GM21576 (cell line): ENCODE data around the gene FDXACB1.

Experiments
- ATAC-seq: cut with Tn5 transposase; IDR thresholded peaks from one replicate; pipeline ENCODE4 v1.9.1; 2021; ENCODE audit warnings: mild to moderate bottlenecking, moderate library complexity; ENCODE audit not compliant: unreplicated experiment

The FDXACB1 gene, protein sequence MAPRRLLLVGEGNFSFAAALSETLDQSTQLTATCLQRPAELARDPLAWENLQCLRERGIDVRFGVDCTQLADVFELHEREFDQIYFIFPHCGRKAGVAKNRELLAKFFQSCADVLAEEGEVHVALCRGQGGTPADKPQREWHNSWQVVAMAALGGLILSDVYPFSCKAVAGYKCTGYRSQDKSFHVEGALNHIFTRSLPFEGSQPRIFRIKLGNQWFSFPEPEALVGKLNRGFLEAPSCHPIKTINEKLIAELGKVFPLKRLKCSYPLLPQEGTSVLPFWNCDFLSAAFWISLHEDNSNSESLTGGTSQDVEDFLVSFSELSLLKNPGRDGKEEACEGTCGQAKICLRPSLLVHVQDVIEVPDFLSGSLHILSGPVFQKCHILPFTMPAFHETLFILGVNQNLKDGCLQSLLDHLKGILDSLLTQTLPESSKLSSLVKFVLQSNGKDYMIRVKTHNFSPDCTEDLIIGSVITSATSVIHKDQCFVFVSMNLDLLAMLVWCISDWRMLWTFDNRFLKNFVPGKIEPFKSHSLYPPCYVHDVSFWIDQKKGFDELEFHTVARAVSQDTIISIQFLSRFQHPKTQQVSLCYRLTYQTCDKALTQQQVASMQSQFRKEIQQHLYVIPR

DNA sequence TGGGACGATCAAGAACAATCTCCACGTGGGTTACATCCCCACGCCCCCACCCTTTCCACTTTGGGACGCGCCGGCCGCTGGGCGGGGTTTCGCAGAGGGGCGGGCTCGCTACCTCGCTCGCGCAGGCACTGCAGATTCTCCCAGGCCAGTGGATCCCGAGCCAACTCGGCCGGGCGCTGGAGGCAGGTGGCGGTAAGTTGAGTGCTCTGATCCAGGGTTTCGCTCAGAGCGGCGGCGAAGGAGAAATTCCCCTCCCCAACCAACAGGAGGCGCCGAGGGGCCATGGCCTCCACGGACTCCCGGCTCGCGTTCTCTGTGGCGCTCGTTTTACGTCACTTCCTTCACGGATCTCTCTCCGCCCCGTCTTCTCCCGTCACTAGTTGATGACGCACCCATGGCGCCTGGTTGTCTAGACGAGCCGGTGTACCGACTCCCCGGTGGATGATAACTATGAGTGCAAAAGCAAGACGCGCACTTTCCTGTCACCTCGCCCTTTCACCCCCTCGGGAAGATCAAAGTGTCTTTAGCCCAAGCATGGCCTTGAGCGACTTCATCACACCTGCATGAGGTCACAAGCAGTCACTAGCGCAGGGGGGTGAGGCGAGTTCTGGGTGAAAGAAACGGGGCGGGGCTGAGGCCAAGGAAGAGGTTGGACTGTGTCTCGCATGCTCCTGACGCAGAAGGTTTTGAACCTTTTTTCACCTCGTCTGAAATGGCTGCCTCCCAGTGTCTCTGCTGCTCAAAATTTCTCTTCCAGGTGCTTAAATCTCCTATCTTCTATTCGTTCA, at the start of gene FDXACB1, which contains the start of gene CFAP68:
Gene FDXACB1, minus strand, starts transcription at position 317 of the 788 bp plus-strand sequence. Its CDS starts 33 bp downstream, at position 284.
Gene CFAP68, plus strand, starts transcription at position 693 of the 788 bp plus-strand sequence. Its CDS starts 20 bp downstream, at position 713.
- ATAC-seq, result peak; percentile 94

DNA sequence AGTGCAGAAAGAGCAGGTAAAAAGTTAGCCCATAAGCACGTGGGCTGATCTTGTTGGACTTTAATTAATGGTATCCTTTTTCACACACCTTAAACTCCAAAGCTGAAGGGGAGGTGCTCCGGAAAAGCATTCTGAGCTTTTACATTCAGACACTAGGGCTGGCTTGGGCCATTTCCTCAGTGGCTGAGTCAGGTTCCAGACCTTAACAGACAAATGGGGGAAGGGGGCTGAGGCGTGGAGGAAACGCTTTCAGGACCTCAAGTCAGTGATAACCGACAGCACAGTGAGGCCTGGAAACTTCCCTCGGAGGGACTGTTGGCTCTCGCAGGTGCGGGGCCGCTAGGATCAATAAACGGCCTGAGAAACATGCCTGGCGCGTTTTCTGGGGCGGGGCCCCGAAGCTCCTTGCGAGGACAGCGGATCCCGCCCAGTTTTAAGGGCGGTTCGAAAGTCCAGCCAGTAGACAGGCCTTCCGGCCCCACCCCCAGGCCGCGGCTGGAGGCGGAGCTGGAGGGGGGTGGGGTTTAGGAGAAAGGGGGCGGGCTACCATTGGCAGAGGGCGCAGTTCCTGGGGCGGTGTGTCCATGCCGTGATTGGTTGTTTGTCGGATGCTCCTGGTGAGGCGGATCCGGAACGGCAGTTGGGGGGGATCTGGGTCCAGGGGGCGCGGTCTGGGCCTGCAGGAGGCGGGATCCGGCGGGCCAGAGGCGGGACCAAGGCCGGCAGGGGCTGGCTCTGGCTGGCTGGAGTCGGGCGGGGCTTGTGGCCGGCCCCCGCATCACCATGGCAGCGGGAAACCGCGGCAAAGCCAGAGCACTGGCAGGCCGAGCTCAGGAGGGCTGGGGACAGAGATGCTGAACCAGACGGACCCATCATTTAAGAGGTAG, 47.8 kb upstream of the FDXACB1 start:
- ATAC-seq, result peak; percentile 91

DNA sequence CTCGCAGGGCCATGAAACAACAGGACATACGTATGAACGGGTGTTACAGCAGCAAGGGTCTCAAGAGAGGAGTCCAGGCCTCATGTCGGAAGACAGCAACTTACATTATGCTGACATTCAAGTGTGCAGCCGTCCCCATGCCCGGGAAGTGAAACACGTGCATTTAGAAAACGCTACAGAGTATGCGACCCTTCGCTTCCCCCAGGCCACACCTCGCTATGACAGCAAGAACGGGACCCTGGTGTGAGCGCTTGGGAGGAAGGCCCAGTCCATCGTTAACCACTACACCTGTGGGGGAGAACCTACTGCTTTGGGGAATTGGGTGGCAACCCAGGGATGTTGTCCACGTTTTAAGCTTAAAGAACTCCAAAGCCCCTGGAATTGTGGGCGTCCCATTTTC, 47.0 kb upstream of the FDXACB1 start:
- ATAC-seq, result no peak

DNA sequence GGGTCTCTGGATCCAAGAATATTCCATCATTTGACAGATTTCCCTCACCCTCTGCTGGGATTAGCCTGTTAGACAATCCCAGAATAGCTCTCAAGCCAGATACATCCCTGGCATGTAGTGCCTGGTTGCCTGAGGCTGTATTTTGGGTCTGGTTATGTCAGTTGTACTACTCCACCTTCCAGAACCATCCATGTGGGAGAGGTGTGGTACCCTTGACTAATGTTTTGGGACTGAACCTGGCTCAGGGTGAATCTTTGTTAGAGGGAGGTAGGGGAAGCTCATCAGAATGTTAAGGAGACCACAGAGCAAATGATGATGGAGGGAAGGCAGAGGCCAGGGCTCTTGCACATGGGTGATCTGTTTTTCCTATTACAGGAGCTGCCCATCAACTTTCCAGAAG, 45.0 kb upstream of the FDXACB1 start:
- no peak for ATAC-seq

DNA sequence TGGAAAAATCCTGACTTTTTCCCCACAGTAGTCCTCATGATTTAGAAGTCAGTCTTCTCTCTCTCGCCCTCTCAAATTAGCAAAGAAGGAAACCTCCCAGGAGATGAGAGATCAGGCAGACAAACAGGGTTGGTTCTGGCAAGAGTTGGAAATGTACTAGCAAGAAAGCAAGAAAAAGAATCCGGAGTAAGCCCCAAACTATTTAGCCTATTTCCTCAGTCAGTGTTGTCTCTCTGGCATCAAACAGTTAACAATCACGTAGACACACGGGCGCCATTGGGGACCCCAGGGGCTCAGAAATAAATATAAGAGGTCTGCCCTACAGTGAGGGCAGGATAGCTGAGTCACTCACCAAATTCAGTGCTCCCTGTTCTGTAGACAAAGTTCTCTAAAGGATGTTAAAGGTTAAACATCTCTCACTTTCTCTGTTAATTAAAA, 44.4 kb upstream of the FDXACB1 start:
- no peak for ATAC-seq

DNA sequence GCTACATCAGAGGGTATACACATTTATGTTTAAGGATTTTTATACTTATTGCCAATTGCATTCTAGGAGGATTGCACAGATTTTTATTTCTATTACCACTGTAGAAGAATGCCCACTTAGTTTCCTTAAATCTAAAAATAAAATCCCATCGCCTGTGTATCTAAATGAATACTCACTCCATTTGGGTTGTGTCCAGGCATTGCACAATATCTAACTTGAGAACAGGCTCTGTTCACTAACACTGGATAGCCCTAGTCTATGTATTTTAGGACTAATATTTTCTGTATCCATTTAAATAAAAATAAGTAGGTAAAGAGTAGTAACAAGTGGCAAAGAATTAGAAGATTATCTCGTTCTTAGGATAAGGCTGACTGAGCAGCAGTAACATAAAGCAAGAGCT, 43.8 kb upstream of the FDXACB1 start:
- no peak for ATAC-seq

DNA sequence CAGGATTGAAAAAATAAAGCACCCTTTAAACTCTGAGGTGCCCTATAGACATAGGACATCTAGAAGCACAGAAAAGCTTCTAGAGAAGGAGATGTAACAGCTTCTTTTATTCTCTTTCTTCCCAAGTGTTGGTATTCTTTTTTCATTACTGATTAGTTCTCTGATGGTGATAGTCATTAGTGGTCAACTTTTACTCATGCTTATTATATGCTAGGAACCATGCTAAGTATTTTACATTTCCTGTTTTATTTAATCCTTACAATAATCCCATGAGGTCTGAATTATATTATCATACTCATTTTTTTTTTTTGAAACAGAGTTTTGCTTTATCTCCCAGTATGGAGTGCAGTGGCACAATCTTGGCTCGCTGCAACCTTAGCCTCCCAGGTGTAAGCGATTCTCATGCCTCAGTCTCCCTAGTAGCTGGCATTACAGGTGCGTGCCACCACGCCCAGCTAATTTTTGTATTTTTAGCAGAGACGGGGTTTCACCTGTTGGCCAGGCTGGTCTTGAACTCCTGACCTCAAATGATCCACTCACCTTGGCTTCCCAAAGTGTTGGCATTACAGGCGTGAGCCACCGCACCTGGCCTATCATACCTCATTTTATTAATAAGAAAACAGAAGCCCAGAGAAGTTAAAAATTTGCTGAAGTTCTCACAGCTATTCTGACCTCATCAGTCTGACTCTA, 42.7 kb upstream of the FDXACB1 start:
- ATAC-seq, result no peak

DNA sequence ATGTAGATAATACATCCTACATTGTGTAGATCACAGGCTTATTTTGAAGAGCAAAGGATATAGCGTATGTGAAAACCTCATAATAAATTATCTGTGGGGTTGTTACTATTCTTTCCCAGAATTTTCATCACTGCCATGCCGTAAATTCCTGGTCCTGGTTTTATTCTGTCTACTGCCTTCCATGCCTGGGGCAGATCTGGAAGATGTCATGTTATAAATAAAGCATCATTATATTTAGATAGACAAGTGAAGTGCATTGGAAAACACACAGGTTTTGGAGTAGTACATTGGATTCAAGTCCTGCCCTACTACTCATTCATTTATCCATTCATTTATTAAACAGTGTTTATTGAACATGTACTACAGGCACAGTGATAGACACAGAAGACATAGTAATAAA, 41.9 kb upstream of the FDXACB1 start:
- no peak for ATAC-seq

DNA sequence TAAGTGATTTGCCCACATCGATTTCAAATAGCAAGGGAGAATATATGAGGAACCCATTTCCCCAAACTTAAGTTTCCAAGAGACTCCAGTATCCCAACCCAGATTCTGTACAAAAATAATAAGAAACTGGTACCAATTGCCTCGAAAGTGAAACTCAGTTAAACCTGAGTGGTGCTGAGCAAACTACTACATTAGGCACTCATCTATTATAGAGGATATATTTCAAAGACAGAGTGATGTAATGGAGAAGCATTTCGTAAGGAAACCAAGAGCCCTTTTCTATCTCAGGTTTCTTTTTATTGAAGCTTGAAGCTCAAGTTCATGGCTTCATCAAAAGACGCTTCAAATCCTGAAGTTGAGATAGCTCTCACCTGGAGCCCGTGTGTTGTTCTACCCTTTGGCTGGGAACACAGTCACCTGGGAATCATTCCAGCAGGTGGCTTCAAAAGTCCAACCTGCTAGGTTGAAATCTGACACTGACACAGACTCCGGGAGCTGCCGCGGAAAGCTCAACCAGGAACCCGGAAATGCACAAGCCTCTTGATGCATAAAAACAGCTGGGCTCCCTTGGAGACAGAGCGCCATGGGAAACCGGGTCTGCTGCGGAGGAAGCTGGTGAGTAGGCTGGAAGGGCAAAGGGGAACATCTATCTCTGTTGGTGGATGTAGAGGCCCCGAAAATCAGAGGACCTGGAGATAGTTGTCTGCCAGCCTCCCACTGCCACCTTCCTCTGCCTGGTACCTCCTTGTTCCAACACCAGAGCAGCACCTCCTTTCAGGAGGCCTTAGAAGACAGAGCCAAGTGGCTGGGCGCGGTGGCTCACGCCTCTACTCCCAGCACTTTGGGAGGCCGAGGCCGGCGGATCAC, 39.7 kb upstream of the FDXACB1 start, which contains the start of gene C11orf52:
Gene C11orf52, plus strand, starts transcription at position 524 of the 867 bp plus-strand sequence. Its CDS starts 60 bp downstream, at position 584.
- no peak for ATAC-seq

DNA sequence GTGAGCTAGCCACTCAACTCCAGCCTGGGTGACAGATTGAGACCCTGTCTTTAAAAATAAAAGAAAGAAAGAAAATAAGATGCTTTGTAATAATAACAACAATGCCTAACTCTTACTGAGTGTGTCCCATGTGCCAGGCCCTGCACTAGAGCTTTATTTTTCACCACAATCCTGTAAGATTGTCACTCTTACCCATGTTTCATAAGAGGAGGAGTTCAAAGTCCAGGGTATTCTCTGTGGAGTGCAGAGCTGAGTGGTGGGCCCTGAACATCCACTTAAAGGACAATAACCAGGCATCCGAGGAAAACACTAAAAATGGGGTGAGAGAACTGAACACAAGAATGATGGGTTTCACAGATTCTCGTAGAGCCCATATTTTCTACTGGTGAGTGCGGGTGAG, 38.8 kb upstream of the FDXACB1 start:
- no peak for ATAC-seq

DNA sequence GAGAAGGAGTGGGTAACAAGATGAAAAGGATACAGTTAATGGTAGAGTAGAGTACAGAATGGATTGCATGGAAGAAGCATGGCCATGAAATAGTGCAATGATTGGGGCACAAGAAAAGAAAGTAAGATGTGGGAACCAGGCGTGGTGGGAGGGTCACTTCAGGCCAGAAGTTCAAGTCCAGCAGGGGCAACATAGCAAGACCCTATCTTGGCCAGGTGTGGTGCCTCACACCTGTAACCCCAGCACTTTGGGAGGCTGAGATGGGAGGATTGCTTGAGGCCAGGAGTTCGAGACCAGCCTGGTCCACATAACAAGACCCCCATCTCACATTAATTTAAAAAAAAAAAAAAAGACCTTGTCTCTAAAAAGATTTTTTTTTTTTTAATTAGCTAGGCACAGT, 38.3 kb upstream of the FDXACB1 start:
- ATAC-seq, result no peak

DNA sequence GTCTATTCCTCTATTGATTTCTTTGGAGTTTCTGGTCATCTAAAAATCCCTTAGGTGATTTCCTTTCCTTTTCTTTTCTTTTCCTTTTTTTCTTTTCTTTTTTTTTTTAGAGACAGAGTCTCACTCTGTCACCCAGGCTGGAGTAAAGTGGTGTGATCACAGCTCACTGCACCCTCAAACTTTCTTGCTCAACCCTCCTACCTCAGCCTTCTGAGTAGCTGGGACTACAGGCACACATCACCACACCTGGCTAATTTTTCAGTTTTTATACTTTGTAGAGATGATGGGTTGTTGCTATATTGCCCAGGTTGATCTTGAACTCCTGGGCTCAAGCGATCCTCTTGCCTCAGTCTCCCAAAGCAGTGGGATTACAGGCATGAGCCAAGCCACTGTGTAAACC, 37.8 kb upstream of the FDXACB1 start:
- no peak for ATAC-seq

DNA sequence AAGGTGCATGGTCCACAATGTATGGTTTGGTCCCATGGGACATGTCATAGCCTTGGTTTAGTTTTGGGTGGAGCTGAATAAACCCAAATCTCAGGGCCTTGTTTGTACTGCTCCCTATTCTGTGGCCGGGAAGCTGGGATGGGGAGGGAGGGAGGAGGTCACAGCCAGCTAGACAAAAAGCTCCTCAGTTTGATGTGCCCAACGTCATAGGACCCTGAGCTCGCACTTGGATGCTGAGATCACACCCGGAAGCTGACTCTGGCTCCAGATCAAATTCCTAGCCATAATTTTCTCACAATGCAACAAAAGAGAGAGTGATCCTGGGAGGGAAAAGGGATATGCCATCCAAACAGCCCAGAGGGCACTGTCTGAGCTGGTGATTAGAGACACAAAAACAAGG, 35.0 kb upstream of the FDXACB1 start:
- no peak for ATAC-seq

DNA sequence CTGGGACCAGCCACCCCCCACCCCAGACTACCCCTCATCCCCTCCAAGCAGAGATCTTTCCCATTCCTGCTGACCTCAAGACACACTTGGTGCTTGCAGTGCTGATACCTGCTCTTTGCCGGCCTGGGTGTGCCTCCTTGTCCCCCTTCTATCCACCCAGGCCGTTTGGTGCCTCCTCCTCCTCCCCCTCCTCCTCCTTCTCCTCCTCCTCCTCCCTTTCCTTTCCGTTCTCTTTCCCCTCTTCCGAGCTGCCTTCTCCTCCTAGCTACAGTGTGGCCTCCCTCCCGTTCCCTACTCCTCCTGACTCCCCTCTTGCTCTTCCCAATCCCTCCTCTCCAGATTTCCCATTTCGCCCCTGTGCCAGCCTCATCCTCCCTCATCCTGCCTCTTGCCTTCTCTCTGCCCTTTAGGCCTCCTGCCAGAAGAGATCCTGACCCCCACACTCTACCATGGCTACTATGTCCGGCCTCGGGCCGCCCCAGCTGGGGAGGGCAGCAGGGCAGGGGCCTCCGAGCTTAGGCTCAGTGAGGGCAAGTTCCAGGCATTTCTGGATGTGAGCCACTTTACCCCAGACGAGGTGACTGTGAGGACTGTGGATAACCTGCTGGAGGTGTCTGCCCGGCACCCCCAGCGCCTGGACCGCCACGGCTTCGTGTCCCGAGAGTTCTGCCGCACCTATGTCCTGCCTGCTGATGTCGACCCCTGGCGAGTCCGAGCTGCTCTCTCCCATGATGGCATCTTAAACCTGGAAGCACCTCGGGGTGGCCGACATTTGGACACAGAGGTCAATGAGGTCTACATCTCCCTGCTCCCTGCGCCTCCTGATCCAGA, 34.3 kb upstream of the FDXACB1 start:
- ATAC-seq, result no peak

DNA sequence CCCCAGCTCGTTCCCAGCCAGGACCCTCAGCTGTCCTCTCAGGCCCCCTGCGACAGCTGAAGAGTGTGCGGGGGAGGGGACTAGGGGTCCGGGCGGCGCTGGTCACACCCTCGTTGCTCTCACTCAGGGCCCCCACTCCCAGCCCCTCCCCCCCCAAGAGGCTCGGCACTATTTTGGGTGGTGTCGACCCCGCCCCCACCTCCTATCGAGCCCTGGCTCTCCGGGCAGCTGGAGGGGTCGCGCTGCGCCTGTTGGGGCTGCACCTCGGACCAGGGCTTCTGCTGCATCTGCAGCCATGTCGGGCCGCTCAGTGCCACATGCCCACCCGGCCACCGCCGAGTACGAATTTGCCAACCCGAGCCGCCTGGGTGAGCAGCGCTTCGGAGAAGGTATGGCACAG, 33.6 kb upstream of the FDXACB1 start, which contains the start of gene HSPB2:
Gene HSPB2, plus strand, starts transcription at position 200 of the 400 bp plus-strand sequence. Its CDS starts 96 bp downstream, at position 296.
- no peak for ATAC-seq

DNA sequence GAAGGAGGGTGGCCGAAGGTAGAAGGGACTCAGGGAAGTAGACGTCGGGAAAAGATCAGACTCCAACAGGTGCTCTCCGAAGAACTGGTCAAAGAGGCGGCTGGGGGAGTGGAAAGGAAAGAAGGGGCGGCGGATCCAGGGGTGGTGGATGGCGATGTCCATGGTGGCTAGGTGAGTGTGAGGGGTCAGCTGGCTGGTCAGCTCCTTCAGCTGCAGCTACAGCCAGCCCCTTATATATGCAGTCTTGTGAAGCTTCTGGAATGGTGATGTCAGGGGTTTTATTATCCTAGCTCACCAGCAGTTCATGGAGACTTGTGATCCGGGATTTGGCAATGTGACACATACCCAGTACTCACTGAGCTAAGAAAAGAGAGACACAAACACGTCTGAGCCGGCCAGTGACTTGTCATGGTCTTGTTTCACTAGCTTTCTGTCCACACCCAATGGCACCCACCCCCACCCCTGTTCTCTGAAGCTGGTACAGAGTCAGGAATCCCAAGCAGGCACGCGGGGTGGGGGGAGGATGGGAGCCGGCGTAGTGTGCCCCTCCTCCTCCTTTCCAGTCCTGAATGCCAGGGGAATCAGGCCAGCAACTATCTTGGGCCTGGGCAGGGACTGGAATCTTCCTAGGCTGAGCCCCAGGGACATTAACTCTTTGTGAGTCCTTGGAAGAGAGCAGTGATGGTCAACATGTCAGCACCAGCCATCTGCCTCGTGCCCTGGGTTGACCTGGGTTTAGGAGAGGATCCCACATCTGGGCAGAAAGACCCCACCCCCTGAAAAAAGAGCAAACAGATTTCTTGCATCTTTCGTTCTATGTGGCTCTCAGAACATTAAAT, 32.8 kb upstream of the FDXACB1 start, which contains the start of gene CRYAB:
Gene CRYAB, minus strand, starts transcription at position 208 of the 839 bp plus-strand sequence. Its CDS starts 46 bp downstream, at position 162.
- ATAC-seq, result no peak
